Activated T-cell treated with anti-CD3 and anti-CD28 coated beads, Interleukin-2, amount 50 U/mL, for 4 hours (primary cell): ENCODE results near the gene CADPS. TPM values are rescaled to one million over a fixed set of nuclear protein-coding genes. Genes with fewer than 3 reads are reported as not detected.

Source experiments
- ATAC-seq, 2 donors: fragments of 200-7000 bp; cut with Tn5 transposase; one replicate each; pipeline ENCODE4 v1.10.0; 2021
- DNase-seq: peaks from one replicate; pipeline ENCODE4 v3.0.0-alpha.2; 2020
- H3K27me3 Mint-ChIP-seq: one replicate; pipeline ENCODE4 v1.8.0; 2021; ENCODE audit warnings: low read depth, mixed read lengths
- H3K36me3 Mint-ChIP-seq: one replicate; pipeline ENCODE4 v1.8.0; 2022; ENCODE audit warnings: mixed read lengths; ENCODE audit not compliant: insufficient read depth
- H3K4me1 Mint-ChIP-seq: one replicate; pipeline ENCODE4 v1.8.0; 2021; ENCODE audit warnings: low read depth, mixed read lengths
- H3K4me3 Mint-ChIP-seq: one replicate; pipeline ENCODE4 v1.8.0; 2021; ENCODE audit warnings: mild to moderate bottlenecking, moderate library complexity, mixed read lengths
- H3K9me3 Mint-ChIP-seq: one replicate; pipeline ENCODE4 v1.8.0; 2021; ENCODE audit warnings: mixed read lengths
- total RNA-seq, 3 donors: library from RNA; stranded (reverse); gene quantifications; one replicate each; pipeline ENCODE4 v1.2.1, GENCODE V29; 2021

CADPS gene
- total RNA-seq, 3 donors from 2014 or later: not detected

- DNase-seq (no peak), ATAC-seq (no peak)
- H3K4me1 Mint-ChIP-seq: no peaks in the 10 kb centered on the region
- no peaks in the 10 kb centered on the region for H3K9me3 Mint-ChIP-seq
- H3K4me3 Mint-ChIP-seq: no peak overlapping the region
- H3K27me3 Mint-ChIP-seq: no peaks in the 10 kb centered on the region
- no peaks in the 10 kb centered on the region for H3K36me3 Mint-ChIP-seq
Measured at GRCh38 chr3:62839748-62840147, 35.5 kb downstream of the CADPS start.

GRCh38 chr3:62837145-62837787 is 38.0 kb downstream of the CADPS start:
- H3K36me3 Mint-ChIP-seq: no peaks in the 10 kb centered on the region
- no peak overlapping the region for H3K4me3 Mint-ChIP-seq
- H3K27me3 Mint-ChIP-seq: no peaks in the 10 kb centered on the region
- H3K4me1 Mint-ChIP-seq: no peaks in the 10 kb centered on the region
- ATAC-seq: no peak
- H3K9me3 Mint-ChIP-seq: no peaks in the 10 kb centered on the region
- DNase-seq: no peak

- no peaks in the 10 kb centered on the region for H3K4me1 Mint-ChIP-seq
- H3K4me3 Mint-ChIP-seq: no peak overlapping the region
- H3K9me3 Mint-ChIP-seq: no peaks in the 10 kb centered on the region
- no peaks in the 10 kb centered on the region for H3K36me3 Mint-ChIP-seq
- no peaks in the 10 kb centered on the region for H3K27me3 Mint-ChIP-seq
- no peak for ATAC-seq
- no peak for DNase-seq
Measured at GRCh38 chr3:62835554-62836236, 39.5 kb downstream of the CADPS start.

GRCh38 chr3:62833538-62833937 is 41.7 kb downstream of the CADPS start:
- Mint-ChIP-seq H3K4me3 (no peak overlapping the region), H3K4me1 (no peaks in the 10 kb centered on the region), H3K9me3 (no peaks in the 10 kb centered on the region), H3K36me3 (no peaks in the 10 kb centered on the region), H3K27me3 (no peaks in the 10 kb centered on the region)
- ATAC-seq: no peak
- DNase-seq: no peak

GRCh38 chr3:62832553-62832952 is 42.7 kb downstream of the CADPS start:
- no peaks in the 10 kb centered on the region for H3K4me1 Mint-ChIP-seq
- H3K9me3 Mint-ChIP-seq: no peaks in the 10 kb centered on the region
- no peaks in the 10 kb centered on the region for H3K36me3 Mint-ChIP-seq
- H3K27me3 Mint-ChIP-seq: no peaks in the 10 kb centered on the region
- no peak for DNase-seq
- ATAC-seq: no peak
- H3K4me3 Mint-ChIP-seq: no peak overlapping the region

GRCh38 chr3:62830727-62831322 is 44.4 kb downstream of the CADPS start:
- ATAC-seq (no peak), DNase-seq (no peak)
- H3K4me1 Mint-ChIP-seq: no peaks in the 10 kb centered on the region
- no peaks in the 10 kb centered on the region for H3K9me3 Mint-ChIP-seq
- no peak overlapping the region for H3K4me3 Mint-ChIP-seq
- no peaks in the 10 kb centered on the region for H3K36me3 Mint-ChIP-seq
- H3K27me3 Mint-ChIP-seq: no peaks in the 10 kb centered on the region

GRCh38 chr3:62827550-62827949 is 47.7 kb downstream of the CADPS start:
- ATAC-seq: no peak
- no peaks in the 10 kb centered on the region for H3K27me3 Mint-ChIP-seq
- H3K4me1 Mint-ChIP-seq: no peaks in the 10 kb centered on the region
- no peaks in the 10 kb centered on the region for H3K9me3 Mint-ChIP-seq
- no peak overlapping the region for H3K4me3 Mint-ChIP-seq
- no peaks in the 10 kb centered on the region for H3K36me3 Mint-ChIP-seq
- no peak for DNase-seq

- no peaks in the 10 kb centered on the region for H3K27me3 Mint-ChIP-seq
- H3K9me3 Mint-ChIP-seq: no peaks in the 10 kb centered on the region
- H3K36me3 Mint-ChIP-seq: no peaks in the 10 kb centered on the region
- ATAC-seq: no peak
- DNase-seq: no peak
- H3K4me3 Mint-ChIP-seq: no peak overlapping the region
- no peaks in the 10 kb centered on the region for H3K4me1 Mint-ChIP-seq
Measured at GRCh38 chr3:62824965-62825592, 50.1 kb downstream of the CADPS start.

- ATAC-seq: no peak
- no peaks in the 10 kb centered on the region for H3K36me3 Mint-ChIP-seq
- no peak overlapping the region for H3K4me3 Mint-ChIP-seq
- no peak for DNase-seq
- H3K4me1 Mint-ChIP-seq: no peaks in the 10 kb centered on the region
- H3K9me3 Mint-ChIP-seq: no peaks in the 10 kb centered on the region
- no peaks in the 10 kb centered on the region for H3K27me3 Mint-ChIP-seq
Measured at GRCh38 chr3:62823461-62824050, 51.7 kb downstream of the CADPS start.

- DNase-seq: no peak
- Mint-ChIP-seq H3K4me1 (peaks cover 6% of the 10 kb centered on the region), H3K9me3 (peaks cover 4% of the 10 kb centered on the region), H3K27me3 (no peaks in the 10 kb centered on the region), H3K36me3 (no peaks in the 10 kb centered on the region), H3K4me3 (no peak overlapping the region)
- ATAC-seq: no peak
Measured at GRCh38 chr3:62822905-62823304, 52.3 kb downstream of the CADPS start.

GRCh38 chr3:62818347-62818746 is 56.9 kb downstream of the CADPS start:
- ATAC-seq: no peak
- Mint-ChIP-seq H3K36me3 (no peaks in the 10 kb centered on the region), H3K4me3 (no peak overlapping the region), H3K9me3 (peaks cover 4% of the 10 kb centered on the region), H3K27me3 (no peaks in the 10 kb centered on the region), H3K4me1 (peaks cover 18% of the 10 kb centered on the region)
- DNase-seq: no peak

GRCh38 chr3:62817678-62818077 is 57.5 kb downstream of the CADPS start:
- Mint-ChIP-seq H3K27me3 (no peaks in the 10 kb centered on the region), H3K4me3 (no peak overlapping the region), H3K36me3 (no peaks in the 10 kb centered on the region), H3K4me1 (peaks cover 18% of the 10 kb centered on the region), H3K9me3 (peaks cover 4% of the 10 kb centered on the region)
- ATAC-seq (no peak), DNase-seq (no peak)

GRCh38 chr3:62815981-62816380 is 59.2 kb downstream of the CADPS start:
- ATAC-seq (no peak), DNase-seq (no peak)
- Mint-ChIP-seq H3K27me3 (no peaks in the 10 kb centered on the region), H3K4me1 (peaks cover 18% of the 10 kb centered on the region), H3K9me3 (peaks cover 4% of the 10 kb centered on the region), H3K4me3 (no peak overlapping the region), H3K36me3 (no peaks in the 10 kb centered on the region)

GRCh38 chr3:62812631-62813030 is 62.6 kb downstream of the CADPS start:
- Mint-ChIP-seq H3K36me3 (no peaks in the 10 kb centered on the region), H3K27me3 (no peaks in the 10 kb centered on the region), H3K9me3 (no peaks in the 10 kb centered on the region), H3K4me1 (peaks cover 9% of the 10 kb centered on the region), H3K4me3 (no peak overlapping the region)
- ATAC-seq (no peak), DNase-seq (no peak)
